GM21390 (cell line): Measurements from ENCODE around the gene MED27.

Experiments
- ATAC-seq: cut with Tn5 transposase; IDR thresholded peaks from one replicate; pipeline ENCODE4 v1.9.1; 2021; ENCODE audit not compliant: unreplicated experiment

MED27 gene

GRCh38 chr9:131839281-131840084 is 240.2 kb downstream of the MED27 start:
- ATAC-seq = no peak

- no peak for ATAC-seq
These were observed 241.0 kb downstream of the MED27 start for GRCh38 chr9:131838530-131839280.

GRCh38 chr9:131837836-131838235 is 241.8 kb downstream of the MED27 start:
- no peak for ATAC-seq

- no peak for ATAC-seq
These were observed 242.4 kb downstream of the MED27 start for GRCh38 chr9:131837316-131837715.

- no peak for ATAC-seq
These were observed 242.9 kb downstream of the MED27 start for GRCh38 chr9:131836607-131837315.

- ATAC-seq = no peak
These were observed 243.6 kb downstream of the MED27 start for GRCh38 chr9:131836021-131836420.

- ATAC-seq = no peak
These were observed 244.3 kb downstream of the MED27 start for GRCh38 chr9:131835151-131835910.

GRCh38 chr9:131834721-131835120 is 244.9 kb downstream of the MED27 start:
- ATAC-seq = no peak

GRCh38 chr9:131833906-131834305 is 245.8 kb downstream of the MED27 start:
- ATAC-seq = no peak

- no peak for ATAC-seq
These were observed 246.6 kb downstream of the MED27 start for GRCh38 chr9:131833083-131833482.

- no peak for ATAC-seq
These were observed 248.1 kb downstream of the MED27 start for GRCh38 chr9:131831380-131832165.

GRCh38 chr9:131827821-131828369 is 251.8 kb downstream of the MED27 start:
- no peak for ATAC-seq

GRCh38 chr9:131826966-131827525 is 252.6 kb downstream of the MED27 start:
- ATAC-seq = no peak

- no peak for ATAC-seq
These were observed 253.6 kb downstream of the MED27 start for GRCh38 chr9:131826053-131826452.

GRCh38 chr9:131824953-131825495 is 254.6 kb downstream of the MED27 start:
- ATAC-seq = no peak

- ATAC-seq = no peak
These were observed 255.5 kb downstream of the MED27 start for GRCh38 chr9:131824155-131824594.

GRCh38 chr9:131823701-131824146 is 255.9 kb downstream of the MED27 start:
- ATAC-seq = no peak

GRCh38 chr9:131818089-131818488 is 261.6 kb downstream of the MED27 start:
- ATAC-seq = no peak

- ATAC-seq = no peak
These were observed 262.0 kb downstream of the MED27 start for GRCh38 chr9:131817627-131818026.
